Muscle layer of duodenum (tissue), 2 donors: ENCODE results near the gene GOLGA6A.
"Not testable (repeated sequence)": the region's sequence is repeated elsewhere in the genome, so short reads cannot be mapped to it uniquely, and the experiment has no call there.

Experiments used
- H3K27ac ChIP-seq: one replicate; pipeline ENCODE4 v1.7.0; 2013; ENCODE audit warnings: mild to moderate bottlenecking, low read length
- H3K27me3 ChIP-seq: one replicate; pipeline ENCODE4 v1.7.0; 2013; ENCODE audit warnings: low read depth, mild to moderate bottlenecking, control low read depth, low read length
- H3K36me3 ChIP-seq, 2 donors: one replicate each; pipeline ENCODE4 v1.7.0; 2013; ENCODE audit warnings: low read length in 2 of 2, control low read depth in 1 of 2, mild to moderate bottlenecking in 1 of 2; ENCODE audit not compliant: insufficient read depth in 2 of 2, control insufficient read depth in 1 of 2
- H3K4me1 ChIP-seq, 2 donors: one replicate each; pipeline ENCODE4 v1.7.0; 2013; ENCODE audit warnings: low read length in 2 of 2, mild to moderate bottlenecking in 2 of 2, control low read depth in 1 of 2, moderate library complexity in 1 of 2; ENCODE audit not compliant: insufficient read depth in 2 of 2, control insufficient read depth in 1 of 2
- H3K4me3 ChIP-seq, 2 donors: one replicate each; pipeline ENCODE4 v1.7.0; 2013; ENCODE audit warnings: low read length in 2 of 2, low read depth in 1 of 2, mild to moderate bottlenecking in 1 of 2
- H3K9me3 ChIP-seq, 2 donors: one replicate each; pipeline ENCODE4 v1.7.0; 2013; ENCODE audit warnings: low read length in 2 of 2, control low read depth in 1 of 2, mild to moderate bottlenecking in 1 of 2; ENCODE audit not compliant: control insufficient read depth in 1 of 2
- donor health status: healthy.

The GOLGA6A gene

GRCh38 chr15:74099963-74100733 lies 17.8 kb upstream of the GOLGA6A start:
- not testable (repeated sequence) for H3K27ac ChIP-seq, H3K27me3 ChIP-seq, H3K9me3 ChIP-seq, H3K4me1 ChIP-seq, H3K36me3 ChIP-seq
- H3K4me3 ChIP-seq = peak overlapping the region; percentile 38 to 39

- not testable (repeated sequence) for H3K4me1 ChIP-seq, H3K27me3 ChIP-seq, H3K36me3 ChIP-seq, H3K9me3 ChIP-seq, H3K4me3 ChIP-seq, H3K27ac ChIP-seq
Observed at GRCh38 chr15:74096753-74097474, 14.6 kb upstream of the GOLGA6A start.

GRCh38 chr15:74095610-74096009 lies 13.3 kb upstream of the GOLGA6A start:
- not testable (repeated sequence) for H3K4me1 ChIP-seq, H3K9me3 ChIP-seq, H3K36me3 ChIP-seq, H3K4me3 ChIP-seq, H3K27ac ChIP-seq, H3K27me3 ChIP-seq

GRCh38 chr15:74094567-74094966 lies 12.2 kb upstream of the GOLGA6A start:
- H3K36me3 ChIP-seq, H3K27me3 ChIP-seq, H3K27ac ChIP-seq, H3K4me3 ChIP-seq, H3K9me3 ChIP-seq, H3K4me1 ChIP-seq: not testable (repeated sequence)

GRCh38 chr15:74075781-74076180 lies 6.6 kb downstream of the GOLGA6A start:
- not testable (repeated sequence) for H3K4me1 ChIP-seq, H3K27me3 ChIP-seq, H3K36me3 ChIP-seq, H3K27ac ChIP-seq, H3K4me3 ChIP-seq, H3K9me3 ChIP-seq

GRCh38 chr15:74072614-74073337 lies 9.6 kb downstream of the GOLGA6A start:
- not testable (repeated sequence) for H3K27me3 ChIP-seq, H3K9me3 ChIP-seq, H3K4me3 ChIP-seq, H3K27ac ChIP-seq, H3K36me3 ChIP-seq, H3K4me1 ChIP-seq

GRCh38 chr15:74072132-74072531 lies 10.2 kb downstream of the GOLGA6A start:
- not testable (repeated sequence) for H3K4me1 ChIP-seq, H3K36me3 ChIP-seq, H3K27ac ChIP-seq, H3K9me3 ChIP-seq, H3K4me3 ChIP-seq, H3K27me3 ChIP-seq

GRCh38 chr15:74071645-74072044 lies 10.7 kb downstream of the GOLGA6A start:
- not testable (repeated sequence) for H3K27ac ChIP-seq, H3K9me3 ChIP-seq, H3K4me1 ChIP-seq, H3K36me3 ChIP-seq, H3K4me3 ChIP-seq, H3K27me3 ChIP-seq

- H3K9me3 ChIP-seq, H3K27me3 ChIP-seq, H3K4me1 ChIP-seq, H3K4me3 ChIP-seq, H3K27ac ChIP-seq, H3K36me3 ChIP-seq: not testable (repeated sequence)
Observed at GRCh38 chr15:74065684-74066411, 16.5 kb downstream of the GOLGA6A start.

GRCh38 chr15:74064822-74065221 lies 17.5 kb downstream of the GOLGA6A start:
- not testable (repeated sequence) for H3K27ac ChIP-seq, H3K27me3 ChIP-seq, H3K36me3 ChIP-seq, H3K4me1 ChIP-seq, H3K4me3 ChIP-seq, H3K9me3 ChIP-seq

- H3K27ac ChIP-seq, H3K36me3 ChIP-seq, H3K27me3 ChIP-seq, H3K4me3 ChIP-seq, H3K9me3 ChIP-seq, H3K4me1 ChIP-seq: not testable (repeated sequence)
Observed at GRCh38 chr15:74064183-74064582, 18.2 kb downstream of the GOLGA6A start.
